Central memory CD4-positive, alpha-beta T cell (primary cell): ENCODE data around the gene SMIM31.

Experiments used
- DNase-seq: peaks from one replicate; pipeline ENCODE4 v3.0.0; 2022
- total RNA-seq, 3 experiments: gene quantifications; one replicate each; lab custom pipeline; 2026; lab: John Stamatoyannopoulos, UW

Gene SMIM31
- 0 reads per million in 3 experiments for total RNA-seq

GRCh38 chr4:164753873-164754488 is at the start of gene SMIM31:
Gene SMIM31, plus strand, starts transcription at chr4:164754131. Its CDS starts 16,313 bp downstream, at chr4:164770444.
- no peak for DNase-seq

GRCh38 chr4:164706675-164707074 is 47.3 kb upstream of the SMIM31 start:
- DNase-seq, result no peak

DNA sequence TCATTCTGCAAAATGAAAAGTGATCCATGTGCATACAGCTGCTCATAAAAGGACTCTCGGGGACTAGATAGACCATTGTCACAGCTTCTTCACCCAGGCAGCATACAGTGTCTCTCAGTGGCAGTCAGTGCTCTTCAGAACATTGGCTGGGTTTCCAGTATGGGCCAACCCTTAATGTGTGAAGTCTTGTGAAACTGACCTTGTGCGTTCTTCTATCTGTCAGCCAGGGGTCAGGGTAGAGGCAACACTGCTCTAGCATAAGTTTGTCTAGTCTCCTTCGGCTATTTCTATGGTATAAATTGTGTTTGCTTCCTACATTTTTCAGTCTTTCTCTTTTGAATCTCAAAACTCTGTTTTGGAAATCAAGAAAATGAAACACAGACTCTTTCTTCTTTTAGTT is 37.0 kb upstream of the SMIM31 start:
- DNase-seq, result no peak

DNA sequence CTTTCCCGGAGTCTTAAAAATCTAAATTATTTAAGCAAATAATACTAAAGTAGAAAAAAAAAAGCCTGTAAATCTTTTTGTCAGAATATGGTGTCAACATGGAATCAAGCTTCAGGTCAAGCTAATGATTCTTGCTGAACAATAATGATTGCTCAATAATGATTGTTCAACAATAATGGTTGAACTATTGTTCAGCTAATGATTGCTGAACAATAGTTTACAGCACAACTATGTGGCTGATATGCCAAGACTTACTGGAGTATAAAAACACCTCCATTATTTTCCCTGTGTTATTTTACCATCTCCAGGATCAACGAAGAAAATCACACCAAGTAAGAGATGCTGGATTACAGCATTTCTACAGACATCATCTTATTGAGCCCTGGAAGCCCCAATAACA is 35.1 kb upstream of the SMIM31 start:
- no peak for DNase-seq

DNA sequence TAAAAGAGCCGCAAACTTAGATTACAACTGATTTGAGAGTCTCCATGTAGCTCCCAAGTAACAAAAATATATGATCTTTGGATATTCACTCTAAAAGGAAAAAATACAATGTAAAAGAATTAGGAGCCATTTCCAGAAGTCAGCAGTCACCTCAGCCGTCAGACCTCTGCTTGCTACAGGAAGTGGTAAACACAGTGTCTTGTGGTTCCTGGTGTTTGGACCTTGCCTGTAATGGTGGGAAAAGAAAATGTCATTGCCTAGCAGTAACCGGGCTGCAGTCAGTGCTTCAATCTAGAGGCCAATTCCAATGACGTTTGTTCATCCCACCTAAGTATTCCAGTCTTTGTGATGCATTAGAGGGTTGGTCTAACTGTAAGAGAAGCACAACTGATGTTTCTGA is 28.9 kb upstream of the SMIM31 start:
- no peak for DNase-seq

DNA sequence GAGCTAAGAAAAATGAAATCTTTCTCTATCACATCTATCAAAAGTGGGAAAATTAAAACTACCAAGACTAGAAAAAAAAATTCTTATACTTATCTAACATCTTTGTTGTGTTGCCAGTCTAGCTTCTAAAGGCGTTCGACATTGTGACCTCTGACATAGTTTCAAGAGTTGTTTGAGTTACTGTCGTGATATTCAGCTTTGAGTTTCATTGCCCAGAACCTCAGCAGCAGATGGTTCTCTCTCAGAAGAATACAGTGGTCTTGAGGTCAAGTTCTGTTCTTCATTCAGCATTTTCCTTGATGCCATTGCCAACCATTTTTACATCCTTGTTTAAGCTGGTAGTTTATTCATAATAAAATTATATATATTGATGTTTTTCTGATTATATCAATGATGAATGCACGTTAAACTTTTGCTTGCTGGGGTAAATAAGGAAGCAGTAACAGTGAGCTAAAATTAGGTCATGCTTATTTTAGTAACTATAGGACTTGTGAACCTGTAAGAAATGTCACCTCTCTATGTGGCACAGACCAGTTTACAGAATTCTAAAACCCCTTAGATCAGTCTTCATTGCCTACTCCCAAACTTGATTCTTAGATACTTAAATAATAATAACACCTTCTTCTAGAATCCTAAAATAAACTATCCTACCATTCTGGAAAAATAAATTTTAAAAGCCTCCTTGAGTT is 23.1 kb upstream of the SMIM31 start:
- no peak for DNase-seq

- peak; percentile 33 for DNase-seq
Observed at GRCh38 chr4:164731827-164732474, 22.0 kb upstream of the SMIM31 start.

DNA sequence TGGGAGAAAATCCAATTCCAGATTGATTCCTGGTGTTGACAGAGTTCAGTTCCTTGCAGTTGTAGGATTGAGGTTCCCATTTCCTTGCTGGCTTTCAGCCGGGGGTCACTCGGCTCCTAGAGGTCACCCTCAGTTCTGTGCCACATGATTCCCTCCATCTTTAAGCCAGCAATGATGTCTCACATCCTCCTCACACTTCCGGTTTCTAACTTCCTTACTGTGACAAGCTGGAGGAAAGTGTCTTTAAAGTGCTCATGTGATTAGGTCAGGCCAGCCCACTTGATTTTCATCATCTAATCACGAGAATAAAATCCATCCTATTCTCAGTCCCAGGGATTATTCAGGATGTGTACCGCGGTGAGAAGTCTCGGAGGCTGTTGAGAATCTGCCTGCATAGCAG is 19.4 kb upstream of the SMIM31 start:
- no peak for DNase-seq

DNA sequence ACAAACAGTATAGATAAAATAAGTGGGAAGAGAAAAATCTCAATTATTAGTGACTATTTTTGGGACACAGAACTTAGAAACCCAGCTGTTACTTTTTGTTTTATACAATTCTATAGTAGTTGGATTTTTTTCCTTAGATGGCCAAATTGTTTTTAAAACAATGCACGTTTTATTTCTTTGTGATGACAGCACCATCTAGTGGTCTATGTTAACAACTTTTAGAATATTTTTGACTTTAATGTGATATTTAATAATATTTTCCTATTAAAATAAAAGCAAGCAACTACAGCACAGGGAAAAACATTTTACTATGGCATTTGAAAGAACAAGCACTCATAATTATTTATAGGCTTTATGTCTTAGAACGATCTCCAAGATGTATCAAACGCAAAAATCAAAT is 5.6 kb upstream of the SMIM31 start:
- DNase-seq, result no peak

DNA sequence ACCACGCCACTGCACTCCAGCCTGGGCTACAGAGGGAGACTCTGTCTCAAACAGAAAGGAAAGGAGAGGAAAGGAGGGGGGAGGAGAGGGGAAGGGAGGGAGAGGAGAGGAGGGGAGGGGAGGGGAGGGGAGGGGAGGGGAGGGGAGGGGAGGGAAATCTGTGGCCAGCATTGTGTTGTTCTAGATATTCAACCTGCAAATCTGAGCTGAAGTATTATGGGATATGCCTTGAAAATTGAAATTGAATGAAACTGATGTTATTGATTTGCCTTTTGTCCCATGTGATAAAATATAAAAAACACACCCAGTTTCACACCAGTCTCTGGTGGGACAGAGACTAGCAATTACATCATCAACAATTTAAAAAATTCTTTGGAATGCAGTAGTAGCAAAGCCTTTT is 1.5 kb downstream of the SMIM31 start:
- DNase-seq, result no peak

GRCh38 chr4:164756686-164757085 is 2.8 kb downstream of the SMIM31 start:
- no peak for DNase-seq

DNA sequence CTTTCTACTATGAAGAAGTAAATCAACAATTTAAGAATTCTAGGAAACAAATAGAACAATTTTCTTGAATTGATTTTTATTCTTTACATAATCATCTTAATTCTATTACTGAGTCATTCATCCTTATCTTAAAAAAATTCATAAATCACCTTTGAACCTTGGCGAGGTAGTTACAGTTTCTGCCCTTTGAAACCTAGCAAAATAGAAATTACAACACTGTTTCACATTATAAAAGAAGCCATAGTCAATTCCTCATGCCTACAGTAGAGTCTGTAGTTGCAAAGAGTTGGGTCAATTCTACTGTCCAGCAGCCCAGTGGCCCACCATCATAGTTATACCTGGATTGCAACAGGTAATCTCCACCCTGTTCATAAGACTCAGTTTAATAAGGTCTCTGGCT is 7.3 kb downstream of the SMIM31 start:
- no peak for DNase-seq

DNA sequence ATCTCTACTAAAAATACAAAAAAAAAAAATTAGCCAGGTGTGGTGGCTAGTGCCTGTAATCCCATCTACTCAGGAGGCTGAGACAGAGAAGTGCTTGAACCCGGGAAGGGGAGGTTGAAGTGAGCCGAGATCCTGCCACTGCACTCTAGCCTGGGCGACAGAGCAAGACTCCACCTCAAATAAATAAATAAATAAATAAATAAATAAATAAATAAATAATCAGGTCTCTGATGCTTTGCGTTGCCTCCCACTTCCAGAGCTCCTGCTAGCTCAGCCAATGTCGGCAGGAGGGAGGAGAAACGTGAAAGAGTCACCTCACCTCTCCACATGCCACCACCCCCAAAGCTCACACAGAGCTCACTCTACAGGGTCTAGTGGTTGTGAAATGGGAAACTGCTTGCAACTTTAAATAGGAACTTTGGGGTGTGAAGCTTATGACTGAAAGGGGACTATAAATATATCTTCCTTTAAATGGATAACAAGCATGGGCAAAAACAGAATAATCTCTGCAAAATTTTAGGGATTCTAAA is 7.9 kb downstream of the SMIM31 start:
- DNase-seq, result no peak

DNA sequence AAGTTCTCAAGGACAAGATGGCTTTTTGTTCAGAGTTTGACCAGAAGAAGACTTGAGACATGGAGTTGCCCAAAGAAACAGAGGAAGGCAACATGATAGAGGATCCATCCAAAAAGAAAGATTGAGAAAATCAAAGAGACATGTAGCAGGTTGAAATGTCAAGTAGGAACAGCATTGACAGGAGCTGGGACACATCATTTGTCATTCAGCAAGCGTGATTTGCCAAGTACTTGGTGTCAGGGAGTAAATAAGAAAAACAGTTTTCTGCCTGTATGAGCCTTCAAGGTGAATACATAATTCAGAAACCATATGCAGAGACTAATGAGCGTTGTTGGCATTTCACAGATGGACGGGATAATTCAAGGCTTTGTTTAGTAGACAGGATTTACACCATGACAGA is 11.2 kb downstream of the SMIM31 start:
- DNase-seq, result no peak

GRCh38 chr4:164765833-164766232 is 11.9 kb downstream of the SMIM31 start:
- no peak for DNase-seq

DNA sequence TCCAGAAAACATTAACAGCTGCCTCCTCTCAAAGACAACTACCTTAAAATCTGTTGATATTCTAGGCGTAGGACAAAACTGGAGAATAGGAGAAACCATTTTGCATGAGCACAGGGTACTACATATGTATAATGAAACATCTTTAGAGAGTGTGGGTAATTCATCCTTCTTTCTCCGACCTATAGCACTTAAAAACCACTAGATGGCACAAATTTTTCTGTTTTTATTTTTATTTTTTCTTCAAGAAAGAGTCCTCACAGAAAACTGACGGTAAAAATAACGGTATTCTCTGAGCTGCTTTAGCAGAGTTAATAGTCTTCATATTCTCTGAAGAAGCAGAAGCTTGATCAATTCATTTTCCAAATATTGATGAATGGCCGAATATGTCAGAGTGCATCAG is 14.6 kb downstream of the SMIM31 start:
- no peak for DNase-seq

DNA sequence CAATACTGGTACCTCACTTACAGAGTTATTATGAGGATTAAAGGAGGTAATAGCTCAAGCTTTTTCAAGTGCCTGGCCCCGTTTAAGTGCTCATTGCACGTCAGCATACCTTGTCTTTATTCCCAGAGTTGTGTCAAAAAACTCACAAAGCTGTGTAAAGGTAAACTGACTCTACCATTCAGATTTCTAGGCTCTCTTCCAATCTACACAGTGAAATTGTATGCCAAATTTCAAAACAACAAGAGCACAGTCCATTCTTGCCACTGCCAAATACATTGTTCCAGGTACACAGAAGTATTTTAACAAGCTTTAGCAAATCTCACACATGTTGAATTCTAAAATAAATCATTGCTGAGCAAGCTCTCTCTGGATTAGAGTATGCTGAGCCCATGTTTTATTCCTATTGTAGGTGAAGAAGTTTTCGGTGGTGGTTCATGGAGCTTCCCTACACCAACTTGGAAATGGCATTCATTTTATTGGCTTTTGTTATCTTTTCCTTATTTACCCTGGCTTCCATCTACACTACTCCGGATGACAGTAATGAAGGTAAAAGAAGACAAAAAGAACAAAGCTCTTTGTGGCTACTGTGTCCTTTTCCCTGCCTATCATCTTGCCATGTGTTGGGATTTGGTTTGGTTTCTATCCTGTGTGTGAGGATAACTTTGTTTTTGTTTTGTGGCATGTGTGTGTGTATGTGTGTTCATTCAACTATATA is 16.2 kb downstream of the SMIM31 start:
- no peak for DNase-seq

- DNase-seq, result no peak
Observed at GRCh38 chr4:164771088-164771487, 17.2 kb downstream of the SMIM31 start.

DNA sequence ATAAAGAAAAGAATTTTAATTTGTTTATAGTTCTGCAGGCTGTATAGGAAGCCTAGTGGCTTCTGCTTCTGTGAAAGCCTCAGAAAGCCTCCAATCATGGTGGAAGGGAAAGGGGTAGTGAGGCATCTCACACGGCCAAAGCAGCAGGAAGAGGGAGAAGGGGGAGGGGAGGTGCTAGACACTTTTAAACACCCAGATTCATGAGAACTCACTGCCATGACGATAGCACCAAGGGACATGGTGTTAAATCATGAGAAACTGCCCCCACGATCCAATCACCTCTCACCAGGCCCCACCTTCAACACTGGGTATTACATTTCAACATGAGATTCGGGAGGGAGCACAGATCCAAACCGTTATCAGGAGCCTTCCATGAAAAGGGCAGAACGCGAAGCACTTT is 18.1 kb downstream of the SMIM31 start:
- no peak for DNase-seq

GRCh38 chr4:164779080-164779479 is 25.1 kb downstream of the SMIM31 start:
- no peak for DNase-seq

DNA sequence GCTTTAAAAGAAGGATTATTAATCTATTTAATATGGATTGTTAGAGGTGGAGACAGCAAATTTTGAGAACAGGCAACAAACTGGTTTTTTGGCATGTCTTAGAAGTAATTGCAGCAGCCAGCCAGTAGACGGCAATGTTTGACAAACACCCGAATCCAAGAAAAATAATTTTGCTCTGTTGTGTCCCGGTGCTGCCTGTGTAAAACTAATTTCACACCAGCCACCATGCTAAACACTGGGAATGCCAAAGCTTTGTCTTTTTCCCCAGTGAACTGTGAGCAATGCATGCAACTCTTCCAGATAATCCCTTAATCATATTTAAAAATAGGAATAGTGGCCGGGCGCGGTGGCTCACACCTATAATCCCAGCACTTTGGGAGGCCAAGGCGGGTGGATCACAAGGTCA is 25.9 kb downstream of the SMIM31 start:
- no peak for DNase-seq

GRCh38 chr4:164780839-164781238 is 26.9 kb downstream of the SMIM31 start:
- DNase-seq, result no peak

- no peak for DNase-seq
Observed at GRCh38 chr4:164783976-164784375, 30.0 kb downstream of the SMIM31 start.
